IMR-90 (cell line): ENCODE measurements around the gene ANP32D. TPM values are rescaled to one million over a fixed set of nuclear protein-coding genes. Genes with fewer than 3 reads are reported as not detected.

Experiments used
- ATAC-seq: fragments of 200-7000 bp; cut with Tn5 transposase; 2 replicates; pipeline ENCODE4 v1.9.1; 2020; ENCODE audit warnings: low read depth, mild to moderate bottlenecking, moderate library complexity
- BruUV-seq: library from RNA; stranded (reverse); fragments of 400-500 nt; replicated peaks from 2 replicates; lab custom pipeline; 2021; lab: Mats Ljungman, UMichigan
- CTCF ChIA-PET: fragments of 300-600 bp; formaldehyde crosslinking; extraction: SDS; loops from one replicate; lab custom pipeline; 2021; ENCODE audit warnings: antibody characterized with exemption; lab: Yijun Ruan, JAX
- POLR2A ChIA-PET: fragments of 300-600 bp; sonication (Branson Sonifier 250); formaldehyde crosslinking; loops from one replicate; lab custom pipeline; 2022; ENCODE audit warnings: antibody characterized with exemption; ENCODE audit not compliant: unreplicated experiment; lab: Charles Lee
- DNase-seq: peaks from one replicate; pipeline ENCODE4 v3.0.0; 2013
- H2AFZ ChIP-seq: replicated peaks from 2 replicates; pipeline ENCODE3; 2013; ENCODE audit warnings: low read length, mild to moderate bottlenecking; ENCODE audit not compliant: poor library complexity
- H2AK5ac ChIP-seq: 2 replicates; pipeline ENCODE4 v1.6.1; 2013; ENCODE audit warnings: low read depth, low read length, inconsistent platforms
- H2AK9ac ChIP-seq: replicated peaks from 2 replicates; pipeline ENCODE3; 2013; ENCODE audit warnings: mild to moderate bottlenecking, low read depth, low read length, moderate library complexity; ENCODE audit not compliant: poor library complexity
- H2BK120ac ChIP-seq: 2 replicates; pipeline ENCODE4 v1.6.1; 2013; ENCODE audit warnings: low read depth, low read length, inconsistent platforms
- H2BK15ac ChIP-seq: 3 replicates; pipeline ENCODE4 v1.6.1; 2013; ENCODE audit warnings: low read depth, low read length, inconsistent platforms
- H2BK20ac ChIP-seq: 2 replicates; pipeline ENCODE4 v1.6.1; 2013; ENCODE audit warnings: low read depth, mild to moderate bottlenecking, inconsistent platforms, low read length, moderate library complexity
- H2BK5ac ChIP-seq: 2 replicates; pipeline ENCODE4 v1.6.1; 2013; ENCODE audit warnings: mild to moderate bottlenecking, low read depth, low read length, inconsistent platforms; ENCODE audit not compliant: poor library complexity, severe bottlenecking
- H3K14ac ChIP-seq: replicated peaks from 2 replicates; pipeline ENCODE4 v1.6.1; 2013; ENCODE audit warnings: low read depth, low read length, inconsistent platforms
- H3K18ac ChIP-seq: 2 replicates; pipeline ENCODE4 v1.6.1; 2013; ENCODE audit warnings: low read depth, low read length, control low read depth
- H3K23ac ChIP-seq: 2 replicates; pipeline ENCODE4 v1.6.1; 2013; ENCODE audit warnings: low read depth, low read length, inconsistent platforms
- H3K27ac ChIP-seq: 2 replicates; pipeline ENCODE4 v1.5.1; 2013; ENCODE audit warnings: mild to moderate bottlenecking, control low read depth, low read length; ENCODE audit not compliant: insufficient read depth
- H3K27me3 ChIP-seq: 2 replicates; pipeline ENCODE4 v1.6.1; 2013; ENCODE audit warnings: low read length; ENCODE audit not compliant: control insufficient read depth, insufficient read depth
- H3K36me3 ChIP-seq: 2 replicates; pipeline ENCODE4 v1.6.1; 2013; ENCODE audit warnings: low read length, mixed read lengths; ENCODE audit not compliant: control insufficient read depth, insufficient read depth
- H3K4ac ChIP-seq: 2 replicates; pipeline ENCODE4 v1.6.1; 2013; ENCODE audit warnings: low read depth, low read length, inconsistent platforms
- H3K4me1 ChIP-seq: 2 replicates; pipeline ENCODE4 v1.6.1; 2013; ENCODE audit warnings: low read length, mixed read lengths; ENCODE audit not compliant: control insufficient read depth, insufficient read depth
- H3K4me2 ChIP-seq: 2 replicates; pipeline ENCODE4 v1.6.1; 2013; ENCODE audit warnings: low read depth, mild to moderate bottlenecking, control low read depth, low read length, moderate library complexity
- H3K4me3 ChIP-seq: 2 replicates; pipeline ENCODE4 v1.5.1; 2013; ENCODE audit warnings: low read depth, mild to moderate bottlenecking, control low read depth, low read length, moderate library complexity; ENCODE audit not compliant: insufficient read depth
- H3K56ac ChIP-seq: 2 replicates; pipeline ENCODE4 v1.6.1; 2013; ENCODE audit warnings: low read length, inconsistent platforms; ENCODE audit not compliant: insufficient read depth; ENCODE audit errors: extremely low read depth
- H3K79me1 ChIP-seq, 2 experiments: 2 replicates each; pipeline ENCODE4 v1.6.1; 2013; ENCODE audit warnings: low read length in 2 of 2, inconsistent platforms in 1 of 2, low read depth in 1 of 2
- H3K9ac ChIP-seq: 2 replicates; pipeline ENCODE4 v1.6.1; 2013; ENCODE audit warnings: low read depth, low read length, control low read depth
- H3K9me1 ChIP-seq: 2 replicates; pipeline ENCODE4 v1.6.1; 2013; ENCODE audit warnings: low read length, inconsistent platforms; ENCODE audit not compliant: insufficient read depth
- H3K9me3 ChIP-seq: 2 replicates; pipeline ENCODE4 v1.6.1; 2013; ENCODE audit warnings: low read length; ENCODE audit not compliant: control insufficient read depth, insufficient read depth
- H4K20me1 ChIP-seq: 2 replicates; pipeline ENCODE4 v1.6.1; 2013; ENCODE audit warnings: low read length, inconsistent platforms; ENCODE audit not compliant: insufficient read depth
- H4K5ac ChIP-seq: 2 replicates; pipeline ENCODE4 v1.6.1; 2013; ENCODE audit warnings: mild to moderate bottlenecking, low read depth, low read length, control low read depth
- H4K8ac ChIP-seq, 2 experiments: 2 replicates each; pipeline ENCODE4 v1.6.1; 2013; ENCODE audit warnings: low read depth in 2 of 2, low read length in 2 of 2, control low read depth in 1 of 2, inconsistent platforms in 1 of 2
- H4K91ac ChIP-seq: 2 replicates; pipeline ENCODE4 v1.6.1; 2013; ENCODE audit warnings: low read depth, low read length, inconsistent platforms; ENCODE audit not compliant: insufficient read depth
- CEBPB ChIP-seq: IDR thresholded peaks from 2 replicates; pipeline ENCODE4 v1.6.1; 2012; ENCODE audit warnings: low read depth, low read length, improper control_type of control experiment
- CHD1 ChIP-seq: IDR thresholded peaks from 2 replicates; pipeline ENCODE4 v1.6.1; 2012; ENCODE audit warnings: low read depth, low read length, improper control_type of control experiment
- MAFK ChIP-seq: IDR thresholded peaks from 2 replicates; pipeline ENCODE4 v1.6.1; 2012; ENCODE audit warnings: low read depth, low read length, improper control_type of control experiment
- NFE2L2 ChIP-seq: fragments of 150-350 bp; IDR thresholded peaks from 2 replicates; pipeline ENCODE4 v1.6.1; 2016; ENCODE audit warnings: low read depth, mild to moderate bottlenecking, low read length
- RAD21 ChIP-seq: IDR thresholded peaks from 2 replicates; pipeline ENCODE4 v1.6.1; 2012; ENCODE audit warnings: low read length, improper control_type of control experiment
- RCOR1 ChIP-seq: IDR thresholded peaks from 2 replicates; pipeline ENCODE4 v1.6.1; 2012; ENCODE audit warnings: mild to moderate bottlenecking, low read length, improper control_type of control experiment; ENCODE audit not compliant: insufficient replicate concordance
- RFX5 ChIP-seq: IDR thresholded peaks from 2 replicates; pipeline ENCODE4 v1.8.0; 2012; ENCODE audit warnings: low read depth, mild to moderate bottlenecking, low read length, moderate library complexity
- WGBS, 2 experiments: methylation state at CpG; one replicate each; pipeline versions ENCODE4 v1.1.5 to v1.1.7; 2013; ENCODE audit warnings: missing lambda C conversion rate in 2 of 2; ENCODE audit not compliant: insufficient read length in 1 of 2; ENCODE audit errors: extremely low coverage in 2 of 2; 5-methylcytosine and 5-hydroxymethylcytosine counted together
- dilution Hi-C: fragments of 300-500 bp; cut with HindIII; formaldehyde crosslinking; loops from one replicate; pipeline ENCODE4 v1.14.3; 2018; ENCODE audit warnings: low sequenced_read_pairs; ENCODE audit not compliant: unreplicated experiment
- in situ Hi-C: fragments of 300-500 bp; cut with MboI; formaldehyde crosslinking; loops from 3 replicates; pipeline ENCODE4 v1.14.3; 2019; ENCODE audit warnings: low sequenced_read_pairs, inconsistent platforms, mixed read lengths
- intact Hi-C: fragments of 100-400 bp; cut with micrococcal nuclease; formaldehyde crosslinking; loops from 2 replicates; pipeline ENCODE4 v1.10.0; 2022
- polyA plus RNA-seq, 3 experiments: library from polyadenylated mRNA; depleted of rRNA; stranded (reverse); fragments of >200 nt; gene quantifications; 2 replicates each; pipeline ENCODE4 v1.2.3, GENCODE V29; 2012; ENCODE audit warnings: low replicate concordance in 1 of 3
- total RNA-seq: library from RNA; depleted of rRNA; stranded (reverse); fragments of >200 nt; gene quantifications from 2 replicates; pipeline ENCODE4 v1.2.3, GENCODE V29; 2012
- TF ChIP-seq, protein P1 (sequence below): conservative IDR thresholded peaks from 2 replicates; pipeline ENCODE4 v1.5.1; 2012; ENCODE audit warnings: mild to moderate bottlenecking, low read depth, low read length, improper control_type of control experiment
- TF ChIP-seq, protein P2 (sequence below): fragments of 150-350 bp; IDR thresholded peaks from 2 replicates; pipeline ENCODE4 v1.6.1; 2016; ENCODE audit warnings: low read depth, mild to moderate bottlenecking, low read length, moderate library complexity, borderline replicate concordance

Gene ANP32D
- total and polyA plus RNA-seq, 2 of the 4 experiments (the other 2 are of a cell fraction): not detected

DNA sequence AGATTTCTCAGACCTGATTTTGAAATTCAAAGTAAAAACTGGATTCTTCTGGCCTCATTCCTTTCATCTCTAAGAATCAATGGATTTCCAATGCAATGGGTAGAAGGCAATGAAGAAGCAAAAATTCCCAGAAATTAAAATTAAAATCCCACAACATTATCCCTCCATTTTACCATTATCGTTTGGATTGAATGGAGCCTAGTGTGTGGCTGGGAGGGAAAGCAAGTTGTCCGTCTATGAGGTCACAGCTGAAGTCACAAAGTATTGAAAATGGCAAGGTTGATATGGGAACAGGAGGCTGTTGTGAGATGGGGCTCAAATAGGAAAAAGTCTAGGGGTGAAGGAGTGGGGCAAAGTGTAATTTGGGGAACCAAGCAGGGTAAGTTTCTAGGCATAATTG lies 9.8 kb downstream of the ANP32D start, which contains the start of gene C12orf54:
Gene C12orf54, plus strand, starts transcription at position 301 of the 400 bp plus-strand sequence. CDS start 799 bp downstream, outside the sequence.
- Histone ChIP-seq H2AK5ac (no peak within 1 kb of the TSS), H3K56ac (no peak within 1 kb of the TSS), H4K5ac (no peak within 1 kb of the TSS), H4K91ac (no peak within 1 kb of the TSS), H2BK20ac (no peak within 1 kb of the TSS), H4K20me1 (no peaks in the 10 kb centered on the region), H2BK120ac (no peak within 1 kb of the TSS), H3K9me3 (no peaks in the 10 kb centered on the region), H3K4me1 (no peaks in the 10 kb centered on the region), H2AK9ac (no peak within 1 kb of the TSS), H3K4ac (no peak within 1 kb of the TSS), H2BK15ac (no peak within 1 kb of the TSS), H3K23ac (no peak within 1 kb of the TSS), H3K36me3 (no peaks in the 10 kb centered on the region), H3K9ac (no peak within 1 kb of the TSS), H3K27me3 (no peaks in the 10 kb centered on the region), H3K18ac (no peak within 1 kb of the TSS), H3K27ac (no peak within 1 kb of the TSS), H2AFZ (no peak within 1 kb of the TSS), H3K4me3 (no peak within 1 kb of the TSS), H4K8ac (no peak within 1 kb of the TSS), H3K14ac (no peak within 1 kb of the TSS), H2BK5ac (no peak within 1 kb of the TSS), H3K4me2 (no peak within 1 kb of the TSS), H3K9me1 (no peaks in the 10 kb centered on the region), H3K79me1 (no peaks in the 10 kb centered on the region)
- CTCF ChIA-PET: no interaction called here
- no CpG with 5 or more reads among the region's 2 CpGs for WGBS, 2 experiments
- POLR2A ChIA-PET: no interaction called here
- dilution Hi-C loops: no loop called here
- TF ChIP-seq MAFK (no peak), RAD21 (no peak), CHD1 (no peak), RFX5 (no peak), NFE2L2 (no peak), CEBPB (no peak), RCOR1 (no peak)
- TF ChIP-seq, protein P1, sequence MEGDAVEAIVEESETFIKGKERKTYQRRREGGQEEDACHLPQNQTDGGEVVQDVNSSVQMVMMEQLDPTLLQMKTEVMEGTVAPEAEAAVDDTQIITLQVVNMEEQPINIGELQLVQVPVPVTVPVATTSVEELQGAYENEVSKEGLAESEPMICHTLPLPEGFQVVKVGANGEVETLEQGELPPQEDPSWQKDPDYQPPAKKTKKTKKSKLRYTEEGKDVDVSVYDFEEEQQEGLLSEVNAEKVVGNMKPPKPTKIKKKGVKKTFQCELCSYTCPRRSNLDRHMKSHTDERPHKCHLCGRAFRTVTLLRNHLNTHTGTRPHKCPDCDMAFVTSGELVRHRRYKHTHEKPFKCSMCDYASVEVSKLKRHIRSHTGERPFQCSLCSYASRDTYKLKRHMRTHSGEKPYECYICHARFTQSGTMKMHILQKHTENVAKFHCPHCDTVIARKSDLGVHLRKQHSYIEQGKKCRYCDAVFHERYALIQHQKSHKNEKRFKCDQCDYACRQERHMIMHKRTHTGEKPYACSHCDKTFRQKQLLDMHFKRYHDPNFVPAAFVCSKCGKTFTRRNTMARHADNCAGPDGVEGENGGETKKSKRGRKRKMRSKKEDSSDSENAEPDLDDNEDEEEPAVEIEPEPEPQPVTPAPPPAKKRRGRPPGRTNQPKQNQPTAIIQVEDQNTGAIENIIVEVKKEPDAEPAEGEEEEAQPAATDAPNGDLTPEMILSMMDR: no peak
- TF ChIP-seq, protein P2, sequence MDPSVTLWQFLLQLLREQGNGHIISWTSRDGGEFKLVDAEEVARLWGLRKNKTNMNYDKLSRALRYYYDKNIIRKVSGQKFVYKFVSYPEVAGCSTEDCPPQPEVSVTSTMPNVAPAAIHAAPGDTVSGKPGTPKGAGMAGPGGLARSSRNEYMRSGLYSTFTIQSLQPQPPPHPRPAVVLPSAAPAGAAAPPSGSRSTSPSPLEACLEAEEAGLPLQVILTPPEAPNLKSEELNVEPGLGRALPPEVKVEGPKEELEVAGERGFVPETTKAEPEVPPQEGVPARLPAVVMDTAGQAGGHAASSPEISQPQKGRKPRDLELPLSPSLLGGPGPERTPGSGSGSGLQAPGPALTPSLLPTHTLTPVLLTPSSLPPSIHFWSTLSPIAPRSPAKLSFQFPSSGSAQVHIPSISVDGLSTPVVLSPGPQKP: no peak
- no TSS peak for BruUV-seq
- intact Hi-C loops: no loop called here
- in situ Hi-C loops: no loop called here
- DNase-seq: no peak
- ATAC-seq: no peak
